HG02884 (cell line): Measurements from ENCODE around the gene ZNF414.
"Not testable (repeated sequence)": the region's sequence is repeated elsewhere in the genome, so short reads cannot be mapped to it uniquely, and the experiment has no call there.

Experiments used
- ATAC-seq: cut with Tn5 transposase; IDR thresholded peaks from one replicate; pipeline ENCODE4 v1.9.1; 2021; ENCODE audit warnings: mild to moderate bottlenecking, moderate library complexity; ENCODE audit not compliant: unreplicated experiment

Gene ZNF414, protein sequence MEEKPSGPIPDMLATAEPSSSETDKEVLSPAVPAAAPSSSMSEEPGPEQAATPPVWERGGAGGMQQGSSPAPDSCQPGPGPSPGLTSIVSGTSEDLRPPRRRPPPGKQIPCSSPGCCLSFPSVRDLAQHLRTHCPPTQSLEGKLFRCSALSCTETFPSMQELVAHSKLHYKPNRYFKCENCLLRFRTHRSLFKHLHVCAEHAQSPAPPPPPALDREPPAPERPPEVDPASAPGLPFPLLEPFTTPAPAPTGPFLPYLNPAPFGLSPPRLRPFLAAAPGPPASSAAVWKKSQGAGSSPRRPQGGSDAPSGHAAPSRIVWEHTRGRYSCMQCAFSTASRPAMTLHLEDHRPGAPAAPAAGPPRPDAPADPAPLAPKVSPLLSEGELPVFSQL

DNA sequence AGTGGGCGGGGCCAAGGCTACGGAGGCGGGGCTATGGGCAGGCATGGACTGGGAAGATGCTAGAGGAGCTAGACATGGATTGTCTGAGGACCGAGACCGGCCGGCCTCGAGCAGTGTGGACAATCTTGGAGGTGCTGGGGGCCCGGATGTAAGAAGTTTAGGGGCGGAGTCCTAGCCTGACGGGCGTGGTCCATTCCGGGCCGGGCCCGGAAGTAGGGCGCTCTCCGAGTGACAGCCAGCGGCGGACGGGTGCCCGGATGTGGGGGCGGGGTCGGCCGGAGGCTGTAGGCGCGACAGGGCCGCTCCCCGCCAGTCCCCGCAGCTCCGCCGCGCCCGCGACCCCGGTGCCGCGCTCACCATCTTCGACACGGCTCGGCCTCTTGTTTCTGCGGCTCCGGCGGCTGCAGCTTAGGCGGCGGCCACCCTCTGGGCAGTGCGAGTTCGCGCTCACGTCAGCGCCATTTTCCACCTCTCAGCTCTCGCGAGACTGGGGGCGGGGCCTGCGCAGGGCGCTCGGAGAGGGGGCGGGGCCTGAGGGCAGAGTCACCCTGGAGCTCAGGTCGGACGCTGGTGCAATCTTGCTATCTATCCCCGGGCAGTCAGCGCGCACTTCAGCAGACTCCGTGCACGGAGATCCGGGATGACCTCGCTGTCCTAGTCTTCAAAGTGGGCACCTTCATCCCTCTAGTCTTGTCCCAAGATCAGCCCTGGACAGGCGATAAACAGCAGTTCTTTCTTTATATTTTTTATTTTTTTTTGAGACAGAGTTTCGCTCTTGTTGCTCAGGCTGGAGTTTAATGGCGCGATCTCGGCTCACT lies at the start of gene ZNF414:
Gene ZNF414, minus strand, starts transcription at position 481 of the 818 bp plus-strand sequence. Its CDS starts 121 bp downstream, at position 360.
- ATAC-seq: peak; percentile 87

DNA sequence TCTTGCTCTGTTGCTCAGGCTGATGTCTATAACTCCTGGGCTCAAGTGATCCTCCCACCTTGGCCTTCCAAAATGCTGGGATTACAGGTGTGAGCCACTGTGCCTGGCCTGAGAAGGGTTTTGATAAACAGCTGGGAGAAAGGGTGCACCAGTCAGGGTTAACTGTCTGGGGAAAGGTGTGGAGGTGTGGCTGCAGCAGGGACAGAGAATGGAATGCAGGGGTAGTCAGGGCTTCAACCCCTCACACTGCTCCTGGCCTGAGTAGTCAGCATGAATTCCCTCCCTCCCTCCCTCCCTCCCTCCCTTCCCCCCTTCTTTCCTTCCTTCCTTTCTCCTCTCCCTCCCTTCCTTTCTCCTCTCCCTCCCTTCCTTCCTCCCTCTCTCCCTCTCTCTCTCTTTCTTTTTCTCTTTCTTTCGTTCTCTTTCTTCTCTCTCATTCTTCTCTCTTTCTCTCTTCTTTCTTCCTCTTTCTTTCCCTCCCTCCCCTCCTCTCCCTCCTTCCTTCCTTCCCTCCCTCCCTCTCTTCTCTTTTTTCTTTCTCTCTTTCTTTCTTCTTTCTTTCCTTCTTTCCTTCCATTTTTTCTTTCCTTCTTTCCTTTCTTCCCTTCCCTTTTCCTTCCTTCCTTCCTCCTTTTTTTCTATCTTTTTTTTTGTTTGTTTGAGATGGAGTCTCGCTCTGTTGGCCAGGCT lies 47.3 kb upstream of the ZNF414 start:
- ATAC-seq: no peak

GRCh38 chr19:8558325-8558724 lies 44.4 kb upstream of the ZNF414 start:
- no peak for ATAC-seq

- no peak for ATAC-seq
These were observed 43.8 kb upstream of the ZNF414 start for GRCh38 chr19:8557642-8558238.

- not testable (repeated sequence) for ATAC-seq
These were observed 39.8 kb upstream of the ZNF414 start for GRCh38 chr19:8553729-8554128.

DNA sequence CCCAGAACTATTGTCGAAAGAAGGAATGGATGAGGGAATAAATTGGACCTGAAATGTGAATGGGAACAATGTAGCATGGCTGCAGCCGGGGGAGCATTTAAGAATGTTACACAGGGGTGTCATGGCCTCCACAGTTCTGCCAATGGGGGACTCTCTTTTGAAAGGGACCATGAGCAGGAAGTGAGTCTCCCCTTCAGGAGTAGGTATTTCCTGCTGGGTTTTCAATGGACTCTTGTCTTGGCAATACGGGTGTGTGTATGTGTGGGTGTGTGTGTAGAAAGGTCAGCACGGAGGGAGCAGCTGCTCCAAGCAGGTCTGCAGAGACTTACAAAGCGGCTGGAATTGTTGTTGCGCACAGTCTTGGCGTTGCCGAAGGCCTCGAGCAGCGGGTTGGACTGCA lies 38.8 kb upstream of the ZNF414 start:
- ATAC-seq: no peak

DNA sequence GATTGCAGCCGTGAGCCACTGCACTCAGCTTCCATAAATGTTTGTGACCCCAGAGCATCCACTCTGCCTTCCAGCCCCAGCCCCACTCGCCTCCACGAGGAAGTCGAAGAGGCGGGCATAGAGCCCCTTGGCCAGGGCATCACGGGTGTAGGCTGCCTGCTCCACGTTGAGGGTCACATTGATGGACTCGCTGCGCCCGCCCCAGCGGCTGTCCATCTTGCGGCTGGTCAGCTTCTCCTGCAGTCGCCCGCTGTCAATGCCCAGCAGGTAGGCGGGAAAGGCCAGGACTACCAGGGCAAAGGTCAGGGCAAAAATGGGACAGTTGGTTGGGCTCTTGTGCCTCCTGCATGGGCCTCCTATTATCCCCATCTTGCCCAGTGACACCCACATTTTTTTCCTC lies 36.1 kb upstream of the ZNF414 start:
- ATAC-seq: no peak

DNA sequence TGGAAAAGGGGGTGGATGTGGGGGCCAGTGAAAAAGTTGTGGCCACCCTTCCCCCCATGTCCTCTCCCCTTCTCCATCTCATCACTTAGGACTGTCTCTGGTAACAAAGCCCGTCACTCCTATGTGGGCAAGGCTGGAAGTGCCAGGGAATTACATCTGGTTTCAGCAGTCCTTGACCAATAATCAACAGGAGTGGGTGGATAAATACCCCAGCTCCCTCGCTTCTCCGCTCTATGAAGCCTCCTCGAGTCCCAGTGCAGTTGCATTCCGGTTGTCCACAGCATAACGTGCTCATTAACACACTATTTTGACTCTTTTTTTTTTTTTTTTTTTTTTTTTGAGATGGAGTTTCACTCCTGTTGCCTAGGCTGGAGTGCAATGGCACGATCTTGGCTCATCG lies 31.8 kb upstream of the ZNF414 start:
- ATAC-seq: no peak

DNA sequence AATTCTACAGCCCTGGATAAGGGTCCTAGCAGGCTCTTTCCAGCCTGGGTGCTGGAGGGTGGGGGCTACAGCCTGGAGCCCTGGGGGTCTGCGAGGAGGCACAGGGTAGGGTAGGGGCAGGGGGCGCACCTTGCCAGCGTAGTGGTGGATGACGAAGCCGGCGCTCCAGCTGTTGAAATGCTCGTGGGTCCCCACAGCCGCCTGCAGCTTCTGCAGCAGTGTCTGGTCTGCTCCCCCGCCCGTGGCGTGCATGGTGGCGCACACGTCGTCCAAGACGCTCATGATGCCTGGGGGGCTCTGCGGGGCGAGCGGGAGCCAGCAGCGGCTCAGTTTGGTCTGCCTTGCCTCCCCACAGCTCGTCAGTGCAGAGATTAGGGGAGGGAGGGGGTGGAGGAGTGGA lies 30.2 kb upstream of the ZNF414 start:
- no peak for ATAC-seq

DNA sequence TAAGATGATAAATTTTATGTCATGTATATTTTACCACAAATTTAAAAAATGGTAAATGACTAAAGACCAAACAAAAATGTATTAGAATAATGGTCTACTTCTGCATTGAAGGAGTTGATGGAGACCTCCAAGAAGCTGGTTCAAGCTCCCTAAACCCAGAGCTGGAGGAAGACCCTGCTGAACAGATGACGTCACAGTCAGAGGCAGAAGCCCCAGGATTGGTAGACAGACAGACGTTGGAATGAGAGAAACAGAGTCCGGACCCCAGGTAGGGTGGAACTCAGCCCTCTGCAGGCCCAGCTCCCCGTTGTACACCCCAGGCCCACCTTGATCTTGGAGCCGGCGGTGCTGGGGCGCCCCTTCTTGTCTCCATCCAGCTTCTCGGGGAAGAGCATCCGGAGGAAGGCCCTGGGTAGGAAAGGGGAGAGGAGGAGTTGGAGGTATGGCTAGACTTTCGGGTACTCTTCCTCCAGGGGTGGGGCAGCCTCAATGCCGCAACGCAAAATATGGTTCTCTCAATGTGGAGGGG lies 25.7 kb upstream of the ZNF414 start:
- no peak for ATAC-seq

GRCh38 chr19:8537099-8537498 lies 23.1 kb upstream of the ZNF414 start:
- ATAC-seq: no peak

GRCh38 chr19:8536282-8536681 lies 22.3 kb upstream of the ZNF414 start:
- no peak for ATAC-seq

GRCh38 chr19:8532225-8532624 lies 18.3 kb upstream of the ZNF414 start:
- no peak for ATAC-seq

- no peak for ATAC-seq
These were observed 17.5 kb upstream of the ZNF414 start for GRCh38 chr19:8531470-8531869.

- no peak for ATAC-seq
These were observed 16.2 kb upstream of the ZNF414 start for GRCh38 chr19:8530061-8530679.

GRCh38 chr19:8529369-8530006 lies 15.5 kb upstream of the ZNF414 start:
- ATAC-seq: no peak

DNA sequence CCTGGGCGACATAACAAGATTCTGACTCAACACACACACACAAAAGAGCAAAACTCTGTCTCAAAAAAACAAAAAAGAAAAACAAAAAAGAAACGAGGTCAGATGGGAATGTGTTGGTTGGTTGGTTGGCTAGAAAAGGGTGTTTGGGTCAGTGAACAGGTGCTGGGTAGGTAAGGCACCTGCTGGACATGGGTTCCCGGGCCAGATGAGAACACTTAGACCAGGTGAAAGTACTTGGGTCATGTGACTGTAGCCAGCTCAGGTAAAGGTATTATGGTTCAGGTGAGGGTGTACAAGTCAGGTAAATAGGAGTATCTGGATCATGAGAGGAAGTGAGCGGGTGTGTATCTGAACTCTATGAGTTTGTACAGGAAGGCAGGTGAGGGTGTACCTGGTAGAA lies 14.5 kb upstream of the ZNF414 start:
- no peak for ATAC-seq

- no peak for ATAC-seq
These were observed 12.6 kb upstream of the ZNF414 start for GRCh38 chr19:8526345-8527091.

DNA sequence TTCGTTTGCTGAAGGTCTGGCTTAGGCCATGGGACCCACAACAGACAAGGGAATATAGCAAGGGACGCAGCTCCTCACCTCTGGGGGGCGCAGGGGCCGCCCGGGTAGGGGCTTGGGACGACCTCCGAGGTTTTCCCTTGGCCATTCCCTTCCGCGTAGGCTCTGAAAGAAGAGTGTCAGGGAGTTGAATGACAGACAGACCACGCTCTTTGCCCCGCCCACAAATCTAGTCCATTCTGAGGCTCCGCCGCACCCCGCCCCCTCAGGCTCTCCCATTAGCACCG lies 11.4 kb upstream of the ZNF414 start:
- no peak for ATAC-seq
